ENCODE data around the gene PARD6A. TPM values are rescaled to one million over a fixed set of nuclear protein-coding genes. Genes with fewer than 3 reads are reported as not detected.

Gene PARD6A
- total and polyA plus RNA-seq, 7 donors = 4.9 to 11.0 (median 6.8) TPM

DNA sequence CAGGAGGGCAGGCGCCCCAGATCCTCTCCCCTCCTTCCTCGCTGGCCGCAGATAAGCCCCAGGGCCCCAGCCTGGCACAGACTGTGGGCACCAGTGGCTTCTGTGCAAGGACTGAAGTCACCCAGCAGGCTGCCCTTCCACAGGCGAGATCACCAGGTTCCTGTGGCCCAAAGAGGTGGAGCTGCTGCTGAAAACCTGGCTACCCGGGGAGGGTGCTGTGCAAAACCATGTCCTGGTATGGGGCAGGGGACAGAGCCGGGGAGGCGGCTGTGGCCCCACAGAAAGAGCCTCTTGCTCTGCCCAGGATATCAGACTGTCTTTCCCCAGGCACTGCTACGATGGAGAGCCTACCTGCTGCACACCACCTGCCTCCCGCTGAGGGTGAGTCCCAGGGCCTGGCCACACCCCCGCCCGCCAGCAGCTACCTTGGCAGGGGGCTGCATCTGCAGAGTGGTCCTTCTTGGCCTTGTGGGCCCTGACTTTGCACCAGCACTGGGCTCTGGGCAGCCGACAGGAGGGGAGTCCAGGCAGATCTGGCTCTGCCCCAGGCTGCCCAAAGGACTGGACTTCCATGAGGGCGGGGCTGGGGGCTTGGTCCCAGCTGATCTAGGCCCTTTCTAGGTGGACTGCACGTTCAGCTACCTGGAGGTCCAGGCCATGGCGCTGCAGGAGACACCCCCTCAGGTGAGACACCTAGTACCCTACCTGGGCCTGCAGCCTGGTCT lies 15.2 kb upstream of the PARD6A start:
- 83 to 91% (median 87%) methylated on average over 11 to 15 of the region's 15 CpGs for WGBS, 3 donors
- no peaks in the 10 kb centered on the region for H3K9me3 ChIP-seq
- no peak overlapping the region for H3K27ac ChIP-seq
- H3K27me3 ChIP-seq (ENCODE audit: insufficient read depth in 3 of 3, low read length in 2 of 3) = peaks cover 0 to 53% (median 17%) of the 10 kb centered on the region in 3 donors
- H3K36me3 ChIP-seq (ENCODE audit: insufficient read depth in 1 of 2, low read depth in 1 of 2) = no peaks in the 10 kb centered on the region
- ATAC-seq = no peak
- peak in 1 of 2 donors; percentile 45 for DNase-seq
- H3K4me1 ChIP-seq = peaks cover 15% of the 10 kb centered on the region
- TF ChIP-seq, protein P1, sequence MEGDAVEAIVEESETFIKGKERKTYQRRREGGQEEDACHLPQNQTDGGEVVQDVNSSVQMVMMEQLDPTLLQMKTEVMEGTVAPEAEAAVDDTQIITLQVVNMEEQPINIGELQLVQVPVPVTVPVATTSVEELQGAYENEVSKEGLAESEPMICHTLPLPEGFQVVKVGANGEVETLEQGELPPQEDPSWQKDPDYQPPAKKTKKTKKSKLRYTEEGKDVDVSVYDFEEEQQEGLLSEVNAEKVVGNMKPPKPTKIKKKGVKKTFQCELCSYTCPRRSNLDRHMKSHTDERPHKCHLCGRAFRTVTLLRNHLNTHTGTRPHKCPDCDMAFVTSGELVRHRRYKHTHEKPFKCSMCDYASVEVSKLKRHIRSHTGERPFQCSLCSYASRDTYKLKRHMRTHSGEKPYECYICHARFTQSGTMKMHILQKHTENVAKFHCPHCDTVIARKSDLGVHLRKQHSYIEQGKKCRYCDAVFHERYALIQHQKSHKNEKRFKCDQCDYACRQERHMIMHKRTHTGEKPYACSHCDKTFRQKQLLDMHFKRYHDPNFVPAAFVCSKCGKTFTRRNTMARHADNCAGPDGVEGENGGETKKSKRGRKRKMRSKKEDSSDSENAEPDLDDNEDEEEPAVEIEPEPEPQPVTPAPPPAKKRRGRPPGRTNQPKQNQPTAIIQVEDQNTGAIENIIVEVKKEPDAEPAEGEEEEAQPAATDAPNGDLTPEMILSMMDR (IDR thresholded peaks at IDR 0.05) = no peak
- intact Hi-C loops (cut with DNase I) = loop anchor here in 1 of 2 donors (2.0 kb wide), 1 partner anchor 99 kb away; no protein-coding TSS in a partner anchor
- peak overlapping the region; percentile 60 for H3K4me3 ChIP-seq

DNA sequence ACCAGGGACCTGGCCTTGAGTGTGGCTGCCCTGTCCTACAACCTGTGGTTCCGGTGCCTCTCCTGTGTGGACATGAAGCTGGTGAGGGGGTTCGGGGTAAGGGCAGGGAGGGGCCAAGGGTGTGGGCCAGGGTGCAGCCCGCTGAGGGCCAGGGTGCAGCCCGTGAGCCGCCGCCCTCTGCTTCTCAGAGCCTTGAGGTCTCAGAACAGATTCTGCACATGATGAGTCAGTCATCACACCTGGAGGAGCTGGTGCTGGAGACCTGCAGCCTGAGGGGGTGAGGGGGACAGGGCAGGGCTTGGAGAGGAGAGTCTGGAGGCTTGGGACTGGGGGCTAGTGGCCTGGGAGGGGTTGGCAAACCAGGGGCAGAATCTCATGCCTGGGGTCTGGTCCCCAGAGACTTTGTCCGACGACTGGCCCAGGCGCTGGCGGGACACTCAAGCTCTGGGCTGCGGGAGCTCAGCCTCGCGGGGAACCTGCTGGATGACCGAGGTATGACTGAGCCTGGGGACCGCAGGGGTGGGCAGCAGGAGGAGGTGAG lies 13.6 kb upstream of the PARD6A start:
- H3K36me3 ChIP-seq (ENCODE audit: insufficient read depth in 1 of 2, low read depth in 1 of 2) = no peaks in the 10 kb centered on the region
- H3K9me3 ChIP-seq = no peaks in the 10 kb centered on the region
- H3K27me3 ChIP-seq (ENCODE audit: insufficient read depth in 3 of 3, low read length in 2 of 3) = peaks cover 0 to 66% (median 25%) of the 10 kb centered on the region in 3 donors
- DNase-seq (peak in 1 of 2 donors; percentile 26), ATAC-seq (no peak)
- H3K4me1 ChIP-seq = peaks cover 6% of the 10 kb centered on the region
- TF ChIP-seq, protein P1 (IDR thresholded peaks at IDR 0.05) = no peak
- intact Hi-C loops (cut with DNase I) = no loop called here
- 71 to 78% (median 73%) methylated on average over 15 of the region's 15 CpGs for WGBS, 3 donors
- no peak overlapping the region for H3K27ac ChIP-seq
- no peak overlapping the region for H3K4me3 ChIP-seq

DNA sequence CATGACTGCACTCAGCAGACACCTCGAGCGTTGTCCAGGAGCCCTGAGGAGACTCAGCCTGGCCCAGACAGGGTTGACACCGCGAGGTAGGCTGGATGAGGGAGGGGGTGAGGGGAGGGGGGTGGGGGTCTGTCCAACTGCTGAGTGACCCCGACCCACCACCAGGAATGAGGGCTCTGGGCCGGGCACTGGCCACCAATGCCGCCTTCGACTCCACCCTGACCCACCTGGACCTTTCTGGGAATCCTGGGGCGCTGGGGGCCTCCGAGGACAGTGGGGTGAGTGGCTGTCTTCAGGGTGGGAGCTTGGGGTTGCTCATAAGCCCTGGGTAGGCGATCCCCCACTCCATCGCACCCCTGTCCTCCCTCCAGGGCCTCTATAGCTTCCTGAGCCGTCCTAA lies 13.1 kb upstream of the PARD6A start:
- intact Hi-C loops (cut with DNase I) = no loop called here

DNA sequence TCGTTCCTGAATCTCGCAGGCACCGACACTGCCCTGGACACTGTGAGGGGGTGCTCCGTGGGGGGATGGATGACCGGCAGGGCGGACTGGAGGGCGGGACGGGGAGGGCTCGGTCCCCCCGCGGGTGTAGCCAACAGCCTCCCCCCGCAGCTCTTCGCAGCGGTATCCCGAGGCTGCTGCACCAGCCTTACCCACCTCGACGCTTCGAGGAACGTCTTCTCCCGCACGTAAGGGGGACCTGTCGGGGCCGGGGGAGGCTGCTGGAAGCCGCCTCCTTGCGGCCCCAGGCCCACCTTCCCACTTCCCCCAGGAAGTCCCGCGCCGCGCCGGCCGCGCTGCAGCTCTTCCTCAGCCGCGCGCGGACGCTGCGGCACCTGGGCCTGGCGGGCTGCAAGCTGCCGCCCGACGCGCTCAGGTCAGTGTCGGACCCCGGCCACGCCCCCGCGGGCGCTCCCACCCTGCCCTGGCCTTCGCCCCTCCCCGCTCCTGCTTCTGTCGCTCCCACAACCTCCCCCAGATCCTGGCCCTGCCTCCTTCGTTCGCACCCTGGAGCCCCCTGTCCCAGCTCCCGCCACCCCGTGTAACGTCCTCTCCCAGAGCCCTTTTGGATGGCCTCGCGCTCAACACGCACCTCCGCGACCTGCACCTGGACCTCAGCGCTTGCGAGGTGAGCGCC lies 12.5 kb upstream of the PARD6A start:
- intact Hi-C loops (cut with DNase I) = no loop called here
- TF ChIP-seq, protein P1 (IDR thresholded peaks at IDR 0.05) = no peak
- DNase-seq (no peak), ATAC-seq (no peak)
- no peaks in the 10 kb centered on the region for H3K4me1 ChIP-seq
- 10 to 18% (median 13%) methylated on average over 50 to 65 of the region's 65 CpGs for WGBS, 3 donors
- H3K9me3 ChIP-seq = no peaks in the 10 kb centered on the region
- no peaks in the 10 kb centered on the region for H3K36me3 ChIP-seq (ENCODE audit: insufficient read depth in 1 of 2, low read depth in 1 of 2)
- H3K4me3 ChIP-seq = no peak overlapping the region
- H3K27ac ChIP-seq = no peak overlapping the region
- H3K27me3 ChIP-seq (ENCODE audit: insufficient read depth in 3 of 3, low read length in 2 of 3) = peaks cover 0 to 76% (median 33%) of the 10 kb centered on the region in 3 donors

More for the DNA sequence above, 13.1 kb upstream of the PARD6A start:
- 68 to 80% (median 71%) methylated on average over 12 to 13 of the region's 13 CpGs for WGBS, 3 donors
- H3K36me3 ChIP-seq (ENCODE audit: insufficient read depth in 1 of 2, low read depth in 1 of 2) = no peaks in the 10 kb centered on the region
- H3K9me3 ChIP-seq = no peaks in the 10 kb centered on the region
- no peak overlapping the region for H3K4me3 ChIP-seq
- DNase-seq = peak in 1 of 2 donors; percentile 21
- ATAC-seq = no peak
- peaks cover under 1% of the 10 kb centered on the region for H3K4me1 ChIP-seq
- H3K27me3 ChIP-seq (ENCODE audit: insufficient read depth in 3 of 3, low read length in 2 of 3) = peaks cover 0 to 71% (median 29%) of the 10 kb centered on the region in 3 donors
- H3K27ac ChIP-seq = no peak overlapping the region
- TF ChIP-seq, protein P1 (IDR thresholded peaks at IDR 0.05) = no peak
